ENCODE measurements around the gene NME4.

NME4 gene

DNA sequence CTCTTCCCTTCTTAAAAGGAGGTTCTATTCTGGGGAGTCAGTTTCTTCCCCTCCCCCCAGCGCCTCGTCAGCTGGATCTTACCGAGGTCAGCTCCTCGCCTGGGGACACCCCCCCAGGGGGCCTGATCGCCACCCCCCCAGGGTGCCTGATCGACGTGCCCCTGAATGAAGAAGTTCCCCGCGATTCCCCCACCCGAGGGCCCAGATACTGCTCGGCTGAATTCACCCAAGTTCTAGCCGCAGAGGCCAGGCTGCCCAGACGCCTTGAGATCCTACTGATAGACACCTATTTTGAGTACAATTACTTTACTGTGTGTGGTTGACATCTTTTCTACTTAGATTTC lies 29.9 kb downstream of the NME4 start:
- no peak for DNase-seq (ENCODE audit: low read depth)

DNA sequence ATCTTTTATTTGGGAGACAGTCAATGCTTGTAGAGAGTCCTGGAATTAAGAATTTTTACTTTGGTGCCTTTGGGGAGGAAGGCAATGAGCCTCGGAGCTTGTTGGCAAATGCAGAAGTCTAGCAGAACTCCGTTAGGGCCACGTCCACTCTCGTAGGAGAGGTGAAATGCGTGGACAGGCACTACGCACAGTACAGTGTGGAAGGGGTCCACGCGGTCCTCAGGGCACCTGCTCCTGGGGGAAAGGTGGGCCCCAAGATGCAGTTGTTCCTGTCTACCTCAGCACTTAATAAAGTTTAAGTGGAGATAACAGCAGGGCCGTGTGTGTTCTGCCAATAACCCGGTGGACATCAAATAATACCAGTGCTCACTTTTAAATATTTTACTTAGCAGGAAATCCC lies 30.3 kb downstream of the NME4 start:
- no peak for DNase-seq (ENCODE audit: low read depth)

DNA sequence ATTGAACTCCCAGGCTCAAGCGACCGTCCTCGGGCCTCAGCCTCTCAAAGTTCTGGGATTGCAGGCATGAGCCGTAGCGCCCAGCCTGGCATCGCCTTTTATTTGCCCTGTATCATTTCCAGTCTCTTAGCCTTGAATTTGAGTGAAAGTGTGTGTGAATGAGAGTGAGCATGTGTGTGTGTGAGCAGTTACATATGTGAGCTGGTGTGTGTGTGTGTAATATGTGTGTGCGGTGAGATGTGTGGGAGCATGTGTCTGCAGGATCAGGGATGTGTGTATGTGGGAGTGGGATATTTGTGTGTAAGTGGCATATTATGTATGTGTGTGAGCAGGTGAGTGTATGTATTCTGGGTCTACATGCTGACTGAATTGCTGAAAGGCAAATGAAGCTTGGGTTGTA lies 33.9 kb downstream of the NME4 start:
- no peak for DNase-seq (ENCODE audit: low read depth)

DNA sequence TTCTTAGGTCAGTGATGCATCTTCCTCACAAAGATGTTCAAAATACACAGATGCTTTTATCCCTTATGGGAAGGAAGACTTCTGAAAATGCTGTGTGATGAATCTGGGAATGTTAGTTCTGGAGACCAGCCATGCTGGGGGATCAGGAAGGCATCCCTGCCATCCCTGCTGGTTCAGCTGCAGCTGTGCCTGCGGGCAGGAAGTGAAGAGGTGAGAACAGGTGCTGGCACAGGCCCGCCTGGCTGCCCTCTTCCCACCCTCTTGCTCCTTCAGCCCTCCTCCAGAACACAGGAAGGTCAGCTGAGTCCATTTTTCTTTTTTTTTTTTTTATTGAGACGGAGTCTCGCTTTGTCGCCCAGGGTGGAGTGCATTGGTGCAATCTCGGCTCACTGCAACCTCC lies 43.6 kb downstream of the NME4 start:
- no peak for DNase-seq (ENCODE audit: low read depth)

DNA sequence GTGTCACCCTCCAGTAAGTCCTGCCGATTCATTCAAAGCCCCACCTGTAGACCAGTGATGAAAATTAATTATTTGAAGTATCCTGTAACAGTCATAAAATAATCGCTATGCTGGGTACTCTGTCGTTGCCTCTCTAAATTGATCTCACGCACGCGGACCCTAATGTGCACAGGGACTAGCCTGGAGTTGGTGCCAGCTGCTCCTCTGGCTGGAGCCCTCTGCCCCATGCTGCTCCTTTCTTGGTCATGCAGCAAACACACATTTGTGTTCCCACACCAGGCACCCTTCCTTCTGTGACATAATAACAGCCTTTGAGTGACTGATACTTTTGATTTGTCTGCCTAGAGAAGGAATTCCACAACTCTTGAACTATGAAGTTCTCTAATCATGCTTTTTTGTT lies 44.4 kb downstream of the NME4 start:
- no peak for DNase-seq (ENCODE audit: low read depth)

DNA sequence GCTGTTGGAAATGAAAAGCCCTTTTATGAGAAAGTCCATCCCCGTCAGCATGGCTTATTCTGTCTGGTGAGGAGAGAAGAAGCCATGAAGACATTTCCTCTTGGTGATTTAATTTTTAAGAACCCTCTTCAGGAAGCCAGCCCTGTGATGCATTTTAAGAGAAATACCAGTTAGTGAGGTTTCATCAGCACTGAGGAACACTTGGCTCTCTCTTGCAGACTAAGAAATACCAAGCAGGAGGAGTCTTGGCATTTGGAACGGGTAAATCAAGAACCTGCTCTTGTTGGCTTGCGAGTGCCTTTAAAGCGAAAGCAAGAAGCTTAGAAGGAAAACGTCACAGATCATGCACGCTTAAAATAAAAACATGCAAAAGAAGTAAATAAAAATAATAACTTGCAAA lies 46.0 kb downstream of the NME4 start:
- no peak for DNase-seq (ENCODE audit: low read depth)

DNA sequence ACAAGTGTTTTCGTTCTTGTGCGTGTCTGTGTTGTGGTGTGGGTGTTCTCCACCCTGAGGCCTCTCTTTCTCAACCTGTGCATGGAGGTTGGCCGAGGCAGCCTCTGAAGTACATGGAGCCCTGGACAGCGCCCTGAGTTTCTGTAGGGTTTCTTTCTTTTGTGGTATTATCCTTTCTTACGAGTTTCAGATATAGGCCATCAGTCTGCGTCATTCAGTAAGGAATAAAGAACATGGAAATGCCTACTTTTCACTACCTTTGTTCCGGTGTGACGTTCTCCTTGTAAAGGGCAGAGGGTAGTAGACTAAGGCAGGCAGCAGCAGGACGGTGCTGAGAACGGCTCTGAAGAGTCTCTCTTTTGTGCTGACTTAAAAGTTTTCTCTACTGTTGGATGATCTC lies 47.0 kb downstream of the NME4 start:
- no peak for DNase-seq (ENCODE audit: low read depth)

DNA sequence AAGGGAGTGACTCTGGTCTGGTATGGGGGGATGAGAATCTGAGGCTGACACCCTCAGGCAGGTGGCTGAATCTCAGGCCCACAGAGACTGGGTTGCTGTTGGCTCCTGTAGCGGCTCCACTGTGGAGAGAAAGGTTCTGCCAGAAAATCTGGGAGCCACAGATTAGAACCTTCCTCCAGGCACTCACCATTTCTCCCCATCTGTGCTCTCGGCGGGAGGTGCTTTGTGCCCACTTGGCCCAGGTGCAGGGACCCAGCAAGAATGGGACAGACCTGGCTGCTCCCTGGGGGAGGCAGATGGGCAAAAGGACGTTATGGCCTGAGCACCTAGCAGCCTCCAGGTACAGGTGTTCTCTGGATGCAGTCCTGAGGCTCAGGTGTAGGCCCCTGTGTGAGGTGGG lies 48.6 kb downstream of the NME4 start:
- DNase-seq (ENCODE audit: low read depth) = no peak
